IMR-90 (cell line): ENCODE data around the gene STAG1.

Experiments
- CTCF ChIP-seq: conservative IDR thresholded peaks from 2 replicates; pipeline ENCODE4 v1.5.1; 2012; ENCODE audit warnings: mild to moderate bottlenecking, low read depth, low read length, improper control_type of control experiment
- ELK1 ChIP-seq: fragments of 150-350 bp; IDR thresholded peaks from 2 replicates; pipeline ENCODE4 v1.6.1; 2016; ENCODE audit warnings: low read depth, mild to moderate bottlenecking, low read length, moderate library complexity, borderline replicate concordance
- RCOR1 ChIP-seq: IDR thresholded peaks from 2 replicates; pipeline ENCODE4 v1.6.1; 2012; ENCODE audit warnings: mild to moderate bottlenecking, low read length, improper control_type of control experiment; ENCODE audit not compliant: insufficient replicate concordance
- RFX5 ChIP-seq: IDR thresholded peaks from 2 replicates; pipeline ENCODE4 v1.8.0; 2012; ENCODE audit warnings: low read depth, mild to moderate bottlenecking, low read length, moderate library complexity
- SMC3 ChIP-seq: fragments of 150-350 bp; IDR thresholded peaks from 2 replicates; pipeline ENCODE4 v1.6.1; 2016; ENCODE audit warnings: low read depth, mild to moderate bottlenecking, antibody characterized with exemption, low read length, moderate library complexity

DNA sequence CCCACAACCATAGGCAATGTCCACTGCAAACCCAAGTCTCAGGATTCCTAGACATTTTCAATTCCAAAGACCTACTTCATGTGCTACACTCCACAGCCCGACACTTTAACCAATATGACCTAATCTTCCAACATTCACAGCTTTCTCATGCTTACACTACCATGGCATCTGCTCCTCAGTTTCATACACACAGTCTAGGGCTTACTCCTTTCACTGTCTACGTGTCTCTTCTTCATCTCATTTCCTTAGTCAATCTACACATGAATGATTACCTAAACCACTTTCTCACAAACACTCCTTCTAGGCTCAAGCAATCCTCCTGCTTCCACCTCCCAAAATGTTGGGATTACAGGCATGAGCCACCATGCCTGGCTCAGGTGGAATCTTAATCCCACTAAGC, 106.3 kb downstream of the STAG1 start:
- TF ChIP-seq SMC3 (no peak), CTCF (no peak), ELK1 (no peak), RCOR1 (no peak), RFX5 (no peak)
